Activated T-cell treated with anti-CD3 and anti-CD28 coated beads for 4 hours (primary cell): ENCODE data around the gene BLVRA.
"Not testable (repeated sequence)": the region's sequence is repeated elsewhere in the genome, so short reads cannot be mapped to it uniquely, and the experiment has no call there.

Source experiments
- DNase-seq: peaks from one replicate; pipeline ENCODE4 v3.0.0-alpha.2; 2020

BLVRA gene

DNA sequence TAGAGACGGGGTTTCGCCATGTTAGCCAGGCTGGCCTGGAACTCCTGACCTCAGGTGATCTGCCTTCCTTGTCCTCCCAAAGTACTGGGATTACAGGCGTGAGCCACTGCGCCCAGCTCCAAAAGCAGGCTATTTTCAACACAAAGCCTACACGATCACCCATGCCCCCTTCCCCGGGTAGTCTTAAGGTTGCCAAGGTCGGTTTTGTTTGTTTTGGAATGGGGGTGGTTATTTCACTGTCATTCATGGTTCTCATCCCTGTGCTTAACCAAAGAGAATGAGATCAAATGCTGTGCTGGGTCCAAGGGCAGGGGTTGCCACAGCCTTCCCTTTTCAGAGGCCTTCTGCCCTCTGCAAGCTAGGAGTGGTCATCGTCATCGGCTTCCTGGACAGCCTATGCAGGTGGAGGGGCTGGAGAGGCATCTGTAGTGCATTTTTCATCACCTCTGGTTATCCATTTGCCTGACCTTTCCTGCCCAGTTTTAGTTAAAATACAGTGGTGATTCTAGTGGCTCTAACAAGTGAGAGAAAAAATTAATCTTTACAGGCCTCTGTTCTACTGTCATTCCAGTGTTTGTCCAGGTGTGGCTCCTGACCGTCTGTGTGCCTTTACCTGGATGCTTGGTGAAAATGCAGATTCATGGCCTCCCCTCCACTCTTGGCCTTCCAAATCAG is 11.4 kb downstream of the BLVRA start:
- DNase-seq, result no peak

DNA sequence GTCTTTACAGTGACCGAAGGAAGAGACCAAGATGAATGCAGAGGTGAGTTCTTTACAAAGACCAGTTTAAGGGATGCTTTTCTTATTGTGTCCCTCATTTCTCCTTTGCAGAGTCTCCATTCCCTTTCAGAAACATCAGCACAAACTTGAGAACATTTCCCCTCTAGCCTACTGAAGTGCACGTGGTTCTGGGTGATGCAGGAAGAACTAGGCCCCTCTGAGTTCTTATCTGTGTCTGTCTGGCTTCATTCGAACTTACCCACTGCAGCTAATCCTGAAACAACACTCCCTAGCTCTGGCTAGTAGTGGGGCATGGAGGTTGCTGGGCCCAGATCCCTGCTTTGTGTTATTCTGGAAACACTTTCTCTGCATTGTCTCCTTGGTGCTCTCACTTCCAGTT is 12.6 kb downstream of the BLVRA start:
- DNase-seq, result no peak

DNA sequence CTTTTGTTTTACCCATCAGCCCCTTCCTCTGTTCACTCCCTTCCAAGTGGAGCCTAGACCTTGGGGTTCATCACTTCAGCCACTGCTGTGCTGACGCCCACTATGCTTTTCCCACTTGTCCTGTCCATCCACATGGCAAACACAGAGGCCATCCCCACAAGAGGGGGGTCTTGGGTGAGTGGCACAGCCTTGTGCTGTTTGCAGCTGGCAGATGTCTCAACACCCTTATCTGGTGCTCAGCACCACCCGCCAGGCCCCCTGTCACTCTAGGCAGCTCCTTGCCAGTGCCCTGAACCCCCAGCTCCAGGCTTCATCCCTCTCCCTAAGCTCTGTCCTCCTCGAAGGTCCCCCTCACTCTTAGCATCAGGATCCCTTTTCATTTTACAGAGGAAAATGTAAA is 13.1 kb downstream of the BLVRA start:
- no peak for DNase-seq

DNA sequence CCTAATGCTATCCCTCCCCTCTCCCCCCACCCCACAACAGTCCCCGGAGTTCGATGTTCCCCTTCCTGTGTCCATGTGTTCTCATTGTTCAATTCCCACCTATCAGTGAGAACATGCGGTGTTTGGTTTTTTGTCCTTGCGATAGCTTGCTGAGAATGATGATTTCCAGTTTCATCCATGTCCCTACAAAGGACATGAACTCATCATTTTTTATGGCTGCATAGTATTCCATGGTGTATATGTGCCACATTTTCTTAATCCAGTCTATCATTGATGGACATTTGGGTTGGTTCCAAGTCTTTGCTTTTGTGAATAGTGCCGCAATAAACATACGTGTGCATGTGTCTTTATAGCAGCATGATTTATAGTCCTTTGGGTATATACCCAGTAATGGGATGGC is 14.8 kb downstream of the BLVRA start:
- not testable (repeated sequence) for DNase-seq

DNA sequence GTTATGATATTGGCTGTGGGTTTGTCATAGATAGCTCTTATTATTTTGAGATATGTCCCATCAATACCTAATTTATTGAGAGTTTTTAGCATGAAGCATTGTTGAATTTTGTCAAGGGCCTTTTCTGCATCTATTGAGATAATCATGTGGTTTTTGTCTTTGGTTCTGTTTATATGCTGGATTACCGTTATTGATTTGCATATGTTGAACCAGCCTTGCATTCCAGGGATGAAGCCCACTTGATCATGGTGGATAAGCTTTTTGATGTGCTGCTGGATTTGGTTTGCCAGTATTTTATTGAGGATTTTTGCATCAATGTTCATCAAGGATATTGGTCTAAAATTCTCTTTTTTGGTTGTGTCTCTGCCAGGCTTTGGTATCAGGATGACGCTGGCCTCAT is 16.8 kb downstream of the BLVRA start:
- DNase-seq, result not testable (repeated sequence)

DNA sequence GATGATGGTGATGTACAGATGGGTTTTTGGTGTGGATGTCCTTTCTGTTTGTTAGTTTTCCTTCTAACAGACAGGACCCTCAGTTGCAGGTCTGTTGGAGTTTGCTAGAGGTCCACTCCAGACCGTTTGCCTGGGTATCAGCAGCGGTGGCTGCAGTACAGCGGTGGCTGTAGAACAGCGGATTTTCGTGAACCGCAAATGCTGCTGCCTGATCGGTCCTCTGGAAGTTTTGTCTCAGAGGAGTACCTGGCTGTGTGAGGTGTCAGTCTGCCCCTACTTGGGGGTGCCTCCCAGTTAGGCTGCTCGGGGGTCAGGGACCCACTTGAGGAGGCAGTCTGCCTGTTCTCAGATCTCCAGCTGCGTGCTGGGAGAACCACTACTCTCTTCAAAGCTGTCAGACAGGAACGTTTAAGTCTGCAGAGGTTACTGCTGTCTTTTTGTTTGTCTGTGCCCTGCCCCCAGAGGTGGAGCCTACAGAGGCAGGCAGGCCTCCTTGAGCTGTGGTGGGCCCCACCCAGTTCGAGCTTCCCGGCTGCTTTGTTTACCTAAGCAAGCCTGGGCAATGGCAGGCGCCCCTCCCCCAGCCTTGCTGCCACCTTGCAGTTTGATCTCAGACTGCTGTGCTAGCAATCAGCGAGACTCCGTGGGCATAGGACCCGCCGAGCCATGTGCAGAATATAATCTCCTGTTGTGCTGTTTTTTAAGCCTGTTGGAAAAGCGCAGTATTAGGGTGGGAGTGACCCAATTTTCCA is 20.0 kb downstream of the BLVRA start:
- not testable (repeated sequence) for DNase-seq

DNA sequence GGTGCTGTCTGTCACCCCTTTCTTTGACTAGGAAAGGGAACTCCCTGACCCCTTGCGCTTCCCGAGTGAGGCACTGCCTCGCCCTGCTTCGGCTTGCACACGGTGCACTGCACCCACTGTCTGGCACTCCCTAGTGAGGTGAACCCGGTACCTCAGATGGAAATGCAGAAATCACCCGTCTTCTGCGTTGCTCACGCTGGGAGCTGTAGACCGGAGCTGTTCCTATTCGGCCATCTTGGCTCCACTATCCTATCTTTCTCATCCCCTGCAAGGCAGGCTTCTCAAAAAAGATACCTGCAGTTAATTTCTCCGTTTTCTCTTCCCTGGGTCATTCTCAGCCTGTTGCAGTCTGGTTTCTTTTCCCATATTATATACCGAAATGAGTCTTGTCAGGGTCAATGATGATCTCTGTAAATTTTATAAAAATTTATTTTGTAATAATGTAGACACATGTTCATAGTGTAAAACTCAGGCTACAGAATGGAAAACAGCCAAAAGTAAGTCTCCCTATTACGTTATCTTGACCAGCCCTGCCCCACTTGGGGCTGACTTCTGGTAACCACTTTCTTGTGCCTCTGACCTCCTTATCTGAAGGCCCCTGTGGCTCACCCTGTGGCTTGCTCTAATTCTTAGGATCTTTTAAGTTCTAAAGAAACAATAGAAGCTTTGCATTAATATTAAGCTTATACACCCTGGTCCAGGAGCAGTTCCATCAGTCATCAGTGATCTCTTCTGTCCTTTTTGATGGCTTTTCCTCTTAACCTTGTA is 20.7 kb downstream of the BLVRA start:
- DNase-seq, result no peak

DNA sequence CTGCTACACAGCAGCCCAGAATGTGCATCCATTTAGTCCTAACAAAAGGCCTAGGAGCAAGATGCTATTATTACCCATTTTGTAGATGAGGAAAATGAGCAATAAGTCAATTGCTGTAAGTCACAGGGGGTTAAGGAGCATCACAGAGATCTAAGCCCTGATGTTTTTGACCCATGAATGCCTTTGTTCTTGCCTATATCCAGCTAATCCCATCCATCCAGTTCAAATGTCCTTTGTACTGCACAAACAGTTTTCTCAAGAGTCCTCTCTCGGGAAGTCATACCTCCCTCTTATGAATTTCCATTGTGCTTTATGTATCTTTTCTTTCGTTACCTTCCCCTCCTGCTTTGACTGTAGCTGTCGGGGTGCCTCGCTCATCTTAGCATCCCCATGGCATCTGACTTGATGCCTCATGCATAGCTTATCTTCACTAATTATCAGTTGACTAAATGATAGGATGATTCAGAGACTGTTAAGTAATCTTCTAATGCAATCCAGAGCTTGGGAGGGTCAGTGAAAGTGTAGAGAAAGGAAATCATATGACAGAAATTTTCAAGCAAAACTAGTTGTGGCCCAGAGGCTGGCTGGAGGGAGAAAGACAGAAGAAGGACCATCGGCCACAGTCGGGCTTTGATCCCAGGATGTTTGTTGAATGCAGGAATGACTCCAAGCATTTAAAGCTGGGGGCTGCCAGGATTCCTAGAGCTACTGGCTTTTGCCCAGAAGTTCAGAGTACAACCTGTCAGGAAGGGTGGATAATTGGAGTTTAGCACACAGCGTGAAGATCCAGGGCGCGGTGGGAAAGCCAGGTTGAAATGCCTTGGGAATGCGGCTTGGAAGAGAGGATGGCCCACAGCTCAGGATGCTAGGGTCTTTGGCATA is 23.5 kb downstream of the BLVRA start:
- no peak for DNase-seq

DNA sequence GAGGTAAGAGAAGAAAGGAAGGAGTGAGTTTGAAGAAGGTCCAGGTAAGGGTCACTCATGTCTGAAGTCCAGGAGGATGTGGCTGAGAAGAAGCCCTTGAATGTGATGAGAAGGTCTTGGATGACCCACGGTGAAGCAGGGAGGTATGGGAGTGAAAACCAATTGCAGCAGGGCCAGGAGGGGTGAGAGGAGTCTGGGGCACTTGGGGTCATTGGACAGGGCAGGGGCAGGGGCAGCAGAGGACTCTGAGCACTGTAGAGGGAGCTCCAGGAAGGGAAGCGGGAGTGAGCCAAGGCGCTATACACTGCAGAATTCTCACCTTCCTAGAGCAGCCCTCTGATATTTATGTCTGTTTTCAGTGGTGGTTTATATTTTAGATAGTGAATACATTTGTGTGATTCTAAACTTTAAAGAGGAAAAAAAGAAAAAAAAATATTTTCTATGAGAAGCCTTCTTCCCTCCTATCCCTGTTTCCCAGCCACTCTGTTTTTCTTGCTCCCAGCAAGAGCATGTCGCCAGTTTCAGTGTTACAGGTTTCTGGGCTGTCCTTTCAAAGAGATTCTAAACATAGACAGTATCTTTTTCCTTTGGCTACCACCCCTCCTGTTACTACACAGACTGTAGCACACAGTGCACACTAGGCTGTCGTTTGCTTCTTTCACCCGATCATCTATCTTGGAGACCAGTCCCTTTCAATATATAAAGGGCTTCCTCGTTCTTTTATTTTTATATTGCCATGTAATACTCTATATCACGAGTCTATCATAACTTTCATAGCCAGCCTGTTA is 24.5 kb downstream of the BLVRA start:
- DNase-seq, result no peak

DNA sequence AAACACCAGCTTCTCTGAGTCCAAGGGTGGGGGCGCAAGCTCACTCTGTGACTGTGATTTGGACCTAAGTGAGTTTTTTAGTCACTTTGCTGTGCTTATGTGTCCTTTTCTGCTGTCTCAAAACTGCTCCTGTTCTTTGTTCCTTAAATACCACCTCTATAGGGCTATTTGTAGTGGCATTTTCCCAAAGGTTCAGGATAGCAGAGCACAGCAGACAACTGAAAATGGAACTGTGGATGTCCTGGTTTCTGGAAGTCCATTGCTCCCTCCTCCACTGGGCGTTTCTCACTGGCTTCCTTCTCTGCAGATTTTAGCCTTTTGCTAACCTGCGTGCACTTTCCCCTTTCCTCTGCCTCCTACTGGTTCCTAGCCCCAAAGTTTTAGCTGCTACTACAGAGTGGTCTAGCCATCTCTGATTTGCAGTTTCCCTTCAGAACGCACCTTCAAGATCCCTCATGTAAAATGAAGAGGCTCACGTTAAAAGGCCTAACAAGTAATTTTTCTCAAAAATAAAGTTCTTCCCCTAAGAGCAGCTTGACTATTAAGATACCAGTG is 25.6 kb downstream of the BLVRA start:
- DNase-seq, result no peak

DNA sequence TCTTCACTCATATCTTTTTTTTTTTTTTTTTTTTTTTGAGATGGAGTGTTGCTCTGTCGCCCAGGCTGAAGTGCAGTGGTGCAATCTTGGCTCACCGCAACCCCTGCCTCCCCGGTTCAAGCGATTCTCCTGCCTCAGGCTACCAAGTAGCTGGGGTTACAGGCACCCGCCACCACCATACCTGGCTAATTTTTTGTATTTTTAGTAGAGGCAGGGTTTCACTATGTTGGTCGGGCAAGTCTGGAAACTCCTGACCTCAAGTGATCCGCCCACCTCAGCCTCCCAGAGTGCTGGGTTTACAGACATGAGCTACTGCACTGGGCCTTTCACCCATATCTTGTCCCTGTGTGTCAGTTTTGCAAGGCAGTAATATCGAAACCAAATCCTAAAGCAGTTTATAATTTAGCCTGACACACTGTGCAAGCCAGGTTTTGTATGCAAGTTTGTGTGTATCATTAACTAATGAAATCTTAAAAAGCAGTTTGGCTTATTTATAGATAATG is 26.2 kb downstream of the BLVRA start:
- DNase-seq, result not testable (repeated sequence)

DNA sequence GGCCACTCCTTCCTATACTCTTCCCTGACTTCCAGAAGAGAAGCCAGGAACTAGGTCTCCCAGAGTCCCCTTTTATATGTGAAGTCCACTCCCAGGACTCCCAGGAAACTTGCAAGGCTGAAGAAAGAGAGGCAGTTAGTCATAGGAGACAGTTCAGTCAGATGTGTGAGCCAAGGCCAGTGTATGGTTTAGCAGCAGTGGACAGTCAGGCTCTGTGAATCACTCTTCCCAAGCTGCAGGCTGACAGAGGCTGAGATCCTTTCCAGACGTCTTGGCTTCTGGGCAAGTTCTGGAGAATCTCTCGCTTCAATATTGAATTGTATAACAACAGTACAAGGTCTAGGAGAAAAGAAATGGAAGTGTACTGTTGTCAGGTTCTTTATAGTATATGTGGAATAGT is 26.9 kb downstream of the BLVRA start:
- no peak for DNase-seq

DNA sequence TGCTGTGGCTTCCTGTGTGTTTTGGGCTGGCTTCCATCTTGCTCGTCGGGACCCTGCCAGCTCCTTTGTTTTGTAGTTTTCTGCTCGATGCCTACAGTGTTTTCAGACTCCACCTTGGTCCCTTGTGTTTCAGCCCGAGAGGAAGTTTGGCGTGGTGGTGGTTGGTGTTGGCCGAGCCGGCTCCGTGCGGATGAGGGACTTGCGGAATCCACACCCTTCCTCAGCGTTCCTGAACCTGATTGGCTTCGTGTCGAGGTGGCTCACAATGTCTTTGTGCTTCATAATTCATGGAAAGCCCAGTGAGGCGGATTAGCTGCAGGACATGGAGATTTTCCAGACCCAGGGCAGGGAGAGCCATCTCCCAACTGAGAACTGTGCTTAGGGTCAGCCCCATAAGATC is 29.3 kb downstream of the BLVRA start:
- DNase-seq, result no peak

DNA sequence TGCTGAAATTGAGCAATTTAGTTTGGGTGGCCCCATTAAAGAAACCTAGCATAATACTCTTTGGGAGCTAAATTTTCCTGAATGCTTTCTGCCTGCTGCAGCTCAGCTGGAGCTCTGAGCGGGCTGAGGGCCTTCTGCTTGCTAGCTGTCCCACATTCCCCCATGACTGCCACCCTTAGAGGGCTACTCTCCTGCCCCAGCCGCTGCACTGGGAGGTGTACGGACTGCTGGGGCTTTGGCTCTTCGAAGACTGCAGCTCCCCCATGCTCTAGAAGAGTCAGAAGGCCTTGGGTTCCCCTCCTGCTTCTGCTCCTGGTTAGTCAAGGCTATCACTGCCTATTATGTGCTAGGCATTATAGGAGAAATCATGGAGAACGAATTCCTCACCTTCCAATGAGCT is 31.5 kb downstream of the BLVRA start:
- DNase-seq, result no peak

DNA sequence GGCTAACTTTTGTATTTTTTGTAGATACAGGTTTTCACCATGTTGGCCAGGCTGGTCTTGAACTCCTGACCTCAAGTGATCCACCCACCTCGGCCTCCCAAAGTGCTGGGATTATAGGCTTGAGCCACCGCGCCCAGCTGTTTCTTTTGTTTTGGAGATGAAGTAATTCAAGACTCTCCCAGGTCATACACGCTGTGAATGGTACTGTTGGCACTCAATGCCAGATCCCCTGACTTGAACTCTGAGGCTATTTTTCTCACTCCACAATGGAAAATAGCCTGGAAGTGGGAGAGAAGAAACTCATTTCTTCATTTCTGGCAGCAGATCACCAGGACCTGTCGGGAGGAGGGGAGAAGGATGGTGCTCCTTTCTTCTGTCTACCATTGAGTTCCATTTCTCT is 32.4 kb downstream of the BLVRA start:
- no peak for DNase-seq

DNA sequence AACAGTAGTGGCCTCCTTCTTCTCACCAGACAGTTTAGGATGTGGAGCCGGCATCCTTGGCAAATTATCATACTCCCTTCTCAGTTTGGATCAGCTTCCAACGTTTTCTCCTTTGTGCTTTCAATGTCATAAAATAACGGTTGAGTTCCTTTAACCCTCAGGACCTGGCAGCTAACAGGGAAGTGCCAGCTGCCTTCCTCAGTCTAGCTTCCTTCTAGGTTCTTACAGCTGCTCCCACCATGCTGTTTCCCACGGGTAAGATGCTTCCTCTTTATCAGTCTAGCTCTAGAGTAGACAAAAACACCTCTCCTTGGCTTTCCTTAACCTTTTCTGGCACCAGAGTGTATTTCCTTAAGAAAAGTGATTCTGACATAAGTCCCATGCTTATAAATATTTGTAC is 33.2 kb downstream of the BLVRA start:
- no peak for DNase-seq

DNA sequence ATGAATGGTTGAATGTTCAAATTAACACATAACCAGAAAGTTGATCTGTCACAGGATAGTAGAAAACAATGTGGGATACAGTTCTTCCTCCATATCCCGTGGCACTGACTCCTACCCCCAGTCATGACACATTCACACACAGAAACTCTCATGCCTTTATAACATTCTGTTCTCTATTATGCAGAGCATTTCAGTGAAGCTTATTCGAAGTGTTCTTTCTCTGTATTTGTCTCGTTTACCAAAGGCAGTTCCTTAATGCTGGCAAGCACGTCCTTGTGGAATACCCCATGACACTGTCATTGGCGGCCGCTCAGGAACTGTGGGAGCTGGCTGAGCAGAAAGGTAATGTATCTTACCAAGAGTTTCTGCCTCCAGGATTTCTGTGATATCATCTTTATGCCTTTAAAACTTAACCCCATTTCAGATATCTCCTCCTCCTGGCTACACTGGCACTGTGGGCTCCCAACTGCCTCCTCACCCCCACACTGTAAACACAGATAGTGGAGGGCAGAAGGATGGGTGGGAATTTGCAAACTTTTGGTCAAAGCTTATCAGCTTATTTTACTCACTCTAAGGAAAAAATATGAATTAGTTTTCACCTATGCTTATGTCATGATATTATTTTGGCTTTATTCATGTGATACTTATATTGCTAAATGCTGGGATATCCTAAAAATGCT is 34.1 kb downstream of the BLVRA start:
- no peak for DNase-seq

DNA sequence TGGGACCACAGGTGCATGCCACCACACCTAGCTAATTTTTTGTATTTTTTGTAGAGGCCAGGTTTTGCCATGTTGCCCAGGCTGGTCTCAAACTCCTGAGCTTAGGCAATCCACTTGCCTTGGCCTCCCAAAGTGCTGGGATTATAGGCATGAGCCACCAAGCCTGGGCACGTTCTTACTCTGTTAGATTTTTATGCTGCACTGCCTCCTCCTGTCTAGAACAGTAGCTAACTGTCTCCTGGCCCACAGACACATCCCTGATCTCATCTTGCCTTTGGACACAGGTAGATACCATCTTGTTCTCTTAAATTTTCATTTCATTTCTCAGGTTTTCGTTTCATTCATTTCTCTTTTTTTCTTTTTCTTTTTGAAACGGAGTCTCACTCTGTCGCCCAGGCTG is 41.1 kb downstream of the BLVRA start:
- DNase-seq, result no peak

DNA sequence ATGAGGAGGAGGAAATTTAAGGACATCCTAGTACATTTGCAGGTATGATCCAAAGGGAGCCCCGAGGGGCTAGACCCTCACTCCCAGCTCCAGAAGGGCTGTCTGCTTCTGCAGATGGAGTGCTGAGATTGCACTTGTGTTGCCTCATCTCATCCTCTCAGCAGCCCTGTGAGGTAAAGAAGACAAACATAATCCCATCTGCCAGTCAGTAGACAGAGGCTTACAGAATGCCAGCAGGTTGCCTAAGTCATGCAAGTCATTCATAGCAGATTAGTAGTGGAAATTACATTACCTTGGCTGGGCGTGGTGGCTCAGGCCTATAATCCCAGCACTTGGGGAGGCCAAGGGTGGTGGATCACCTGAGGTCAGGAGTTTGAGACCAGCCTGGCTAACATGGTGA is 45.4 kb downstream of the BLVRA start:
- DNase-seq, result no peak

DNA sequence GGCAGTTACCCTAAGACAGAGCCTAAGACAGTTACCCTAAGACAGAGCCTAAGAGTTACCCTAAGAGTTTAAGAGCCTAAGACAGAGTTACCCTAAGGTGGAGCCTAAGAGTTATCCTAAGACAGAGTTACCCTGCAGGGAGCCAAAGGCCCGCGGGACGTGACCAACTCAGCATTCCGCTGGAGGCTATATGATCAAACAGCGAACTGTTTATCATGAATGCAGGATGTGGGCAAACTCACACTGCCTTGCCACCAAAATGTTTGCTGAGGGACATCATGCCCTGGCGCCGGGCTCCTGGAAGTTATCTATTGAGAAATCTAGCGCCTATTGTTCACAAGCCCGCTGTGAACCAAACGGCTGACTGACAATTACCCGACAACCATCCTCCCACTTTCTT is 49.9 kb downstream of the BLVRA start:
- DNase-seq, result no peak
